GM19240 (cell line): ENCODE results near the gene TCP11.

Source experiments
- DNase-seq: peaks from one replicate; pipeline ENCODE4 v3.0.0; 2011; ENCODE audit warnings: low spot score; ENCODE audit not compliant: insufficient read length

Gene TCP11

DNA sequence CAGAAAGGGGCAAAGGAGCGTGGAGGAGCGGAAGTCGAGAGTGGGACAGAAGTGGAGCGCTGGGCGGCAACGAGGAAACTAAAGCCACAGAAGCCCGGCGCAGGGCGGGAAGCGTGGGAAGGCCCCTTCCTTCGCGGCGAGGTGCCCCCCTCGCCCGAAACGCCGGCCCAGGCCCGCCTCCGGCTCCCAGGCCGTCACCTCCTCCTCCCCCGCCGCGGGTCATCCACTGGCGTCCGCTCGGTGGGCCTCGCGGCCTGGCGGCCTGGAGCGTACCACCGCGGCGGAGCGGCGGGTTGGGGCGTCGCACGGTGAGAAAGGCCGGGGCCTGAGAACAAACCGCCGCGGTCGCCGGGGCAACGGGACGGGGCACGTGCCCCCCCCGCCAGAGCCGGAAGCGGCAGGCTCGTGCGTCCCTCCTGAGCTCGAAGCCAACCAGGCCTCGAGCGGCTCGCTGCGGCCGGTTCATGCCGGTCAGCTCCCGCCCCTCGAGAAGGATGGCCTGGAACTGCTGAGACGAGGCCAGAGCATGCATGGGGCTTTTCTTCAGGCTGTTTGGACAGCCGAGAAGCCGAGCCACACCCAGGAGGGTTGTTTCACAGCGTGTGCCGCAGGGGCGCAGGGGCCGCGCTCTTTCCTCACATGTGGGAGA, at the start of gene TCP11:
TCP11 (minus strand) TSS at position 333 of the 649 bp plus-strand sequence. CDS start 469 bp downstream, outside the sequence.
- no peak for DNase-seq

DNA sequence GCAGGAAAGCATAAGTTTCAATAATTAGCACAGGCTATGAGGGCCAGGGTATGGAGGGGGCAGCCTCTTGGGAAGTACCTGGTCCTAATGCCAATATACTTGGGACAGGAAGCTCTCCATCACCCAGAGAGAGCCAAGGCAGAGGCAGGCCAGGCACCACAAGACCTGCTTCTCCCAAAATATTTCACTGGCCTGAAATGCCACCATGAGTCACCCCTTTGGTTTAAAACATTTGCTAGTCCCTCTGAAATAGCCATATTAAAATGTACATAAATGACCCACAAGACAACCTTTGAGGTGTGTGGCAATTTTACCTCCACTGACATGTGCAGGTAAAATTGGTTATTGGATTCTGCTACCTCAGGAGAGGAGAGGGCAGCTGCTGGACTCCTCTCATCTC, 49.2 kb upstream of the TCP11 start:
- no peak for DNase-seq

DNA sequence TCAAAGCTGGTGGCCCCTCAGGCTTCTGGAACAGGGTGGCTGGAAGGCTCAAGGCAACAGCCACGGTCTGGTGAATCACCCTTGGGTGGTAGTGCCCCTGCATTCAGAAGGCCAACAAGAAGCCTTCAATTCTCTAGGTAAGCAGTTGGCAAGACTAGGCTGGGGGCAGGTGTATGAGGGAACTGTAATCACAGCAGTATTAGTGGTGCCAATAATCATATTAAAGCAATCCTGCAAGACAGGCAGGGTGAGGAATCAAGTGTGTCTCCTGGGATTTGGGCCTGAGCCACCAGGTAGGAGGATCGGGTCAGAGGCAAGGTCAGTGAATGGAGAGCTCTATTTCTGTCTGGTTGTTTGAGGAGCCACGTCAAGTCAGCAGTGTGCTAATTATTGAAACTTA, 47.7 kb upstream of the TCP11 start:
- no peak for DNase-seq

DNA sequence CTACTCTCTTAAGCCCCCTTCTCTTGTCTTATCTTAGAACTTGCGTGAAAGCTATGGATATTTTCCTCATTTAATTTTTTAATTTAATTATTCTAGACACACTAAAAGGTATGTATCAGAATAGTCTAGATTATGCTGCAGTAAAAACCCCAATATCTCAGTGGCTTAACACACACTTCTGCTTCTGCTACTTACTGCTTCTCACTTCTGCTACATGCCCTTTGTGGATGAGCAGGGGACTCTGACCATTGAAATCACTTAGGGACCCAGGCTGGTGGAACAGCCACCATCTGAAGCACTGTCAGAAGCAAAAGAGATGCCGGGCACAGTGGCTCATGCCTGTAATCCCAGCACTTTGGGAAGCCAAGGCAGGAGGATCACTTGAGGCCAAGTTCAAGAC, 45.4 kb upstream of the TCP11 start:
- no peak for DNase-seq

DNA sequence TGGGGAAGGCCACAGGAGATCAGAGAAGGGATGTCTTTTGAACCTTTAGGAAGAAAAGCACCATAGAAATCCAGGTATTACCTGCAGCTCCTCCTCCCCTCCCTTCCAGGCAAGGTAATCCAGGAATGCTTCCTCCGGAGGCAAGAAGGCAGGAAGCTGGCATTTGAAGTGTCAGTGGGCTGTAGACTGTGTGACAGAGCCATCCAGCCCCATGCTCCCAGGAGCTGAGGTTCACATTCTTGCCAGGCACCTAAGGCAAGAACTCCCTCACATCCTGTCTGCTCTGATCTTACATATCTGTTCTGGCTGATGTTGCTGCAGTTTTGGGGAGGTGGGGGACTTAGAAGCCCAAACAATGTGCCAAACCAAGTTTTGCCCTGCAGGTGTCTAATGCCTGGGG, 44.8 kb upstream of the TCP11 start:
- DNase-seq = no peak

DNA sequence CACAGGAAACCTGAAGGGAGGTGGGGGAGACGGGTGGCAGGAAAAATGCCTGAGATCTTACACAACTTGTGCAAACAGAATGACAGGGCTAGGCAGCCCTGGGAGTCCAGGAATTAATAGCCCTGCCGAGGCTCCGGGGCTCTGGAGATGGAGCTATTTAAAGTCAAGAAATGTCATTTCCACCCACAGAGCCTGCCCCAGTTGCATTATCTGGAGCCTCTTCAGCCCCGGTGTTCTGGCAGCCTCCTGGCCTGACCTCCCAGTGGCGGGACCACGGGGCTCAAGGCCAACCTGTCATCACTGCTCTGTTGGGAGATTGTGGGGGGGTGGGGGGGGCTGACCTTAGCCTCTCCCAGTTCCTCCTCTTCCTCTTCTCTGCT, 44.2 kb upstream of the TCP11 start:
- no peak for DNase-seq

DNA sequence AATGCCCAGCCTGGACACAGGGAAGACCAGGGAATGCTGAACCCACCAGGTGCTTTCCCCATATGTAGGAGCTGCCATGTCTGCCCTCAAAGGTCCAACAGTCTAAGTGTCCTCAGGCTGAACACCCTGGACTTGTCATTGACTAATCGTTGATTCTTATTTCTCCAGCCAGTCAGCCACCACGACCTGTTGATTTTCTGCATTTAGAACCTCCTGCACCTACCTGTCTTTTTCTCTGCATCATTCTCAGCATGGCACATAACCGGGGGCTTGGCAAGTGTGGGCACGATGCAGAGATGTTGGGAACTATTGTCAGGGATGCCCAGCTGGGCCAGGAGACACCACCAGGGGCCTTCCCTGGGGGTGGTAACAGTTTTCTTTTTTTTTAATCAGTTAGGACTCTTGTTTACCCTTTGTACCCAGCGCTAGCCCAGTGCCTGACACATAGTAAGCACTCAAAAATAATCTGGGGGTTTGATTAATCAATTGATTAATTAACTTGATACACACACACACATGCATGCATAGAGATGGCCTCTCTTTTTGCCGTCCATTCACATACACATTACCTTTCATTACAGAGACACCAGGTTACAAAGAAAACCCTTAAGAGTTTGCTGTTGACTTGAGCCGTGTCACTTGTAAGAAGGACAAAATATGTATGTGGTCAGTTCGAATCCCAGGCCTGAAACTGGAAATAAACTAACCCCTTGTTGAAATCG, 43.6 kb upstream of the TCP11 start:
- DNase-seq = no peak

DNA sequence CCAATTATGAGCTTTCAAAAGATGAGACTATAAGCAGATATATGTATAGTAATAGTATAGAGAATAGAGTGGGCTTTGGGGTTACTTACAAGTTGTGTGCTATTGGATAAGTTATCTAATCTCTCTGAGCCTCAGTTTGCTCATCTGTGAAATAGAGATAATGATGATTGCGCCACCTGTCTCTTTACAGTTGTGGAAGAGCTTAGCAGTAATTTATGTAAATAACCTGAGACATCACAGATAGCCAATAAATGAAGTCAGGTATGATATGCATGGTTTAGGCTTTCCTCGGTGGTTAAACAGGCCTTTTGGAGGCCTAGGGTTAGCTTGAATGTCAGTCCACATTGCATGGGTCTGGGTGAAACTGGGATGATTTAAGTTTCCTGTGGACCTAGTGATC, 42.8 kb upstream of the TCP11 start:
- DNase-seq = no peak

DNA sequence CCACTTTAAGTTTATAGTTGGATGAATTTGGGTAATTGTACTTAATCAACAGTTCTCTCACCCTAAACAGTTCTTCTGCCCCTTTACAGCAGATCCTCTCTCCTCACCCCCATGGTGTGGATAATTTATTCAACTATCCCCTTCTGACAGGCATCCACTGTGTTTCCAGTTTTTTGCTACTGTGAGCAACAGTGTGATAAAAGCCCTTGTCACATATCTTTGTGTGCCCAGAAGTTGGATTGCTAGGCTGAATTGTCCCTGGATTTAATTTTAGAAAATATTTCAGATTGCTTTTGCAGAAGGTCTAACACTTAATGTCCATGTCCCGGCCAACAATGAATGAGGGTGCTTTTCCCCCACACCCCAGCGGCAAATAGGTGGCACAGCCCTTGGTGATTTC, 42.1 kb upstream of the TCP11 start:
- DNase-seq = no peak

DNA sequence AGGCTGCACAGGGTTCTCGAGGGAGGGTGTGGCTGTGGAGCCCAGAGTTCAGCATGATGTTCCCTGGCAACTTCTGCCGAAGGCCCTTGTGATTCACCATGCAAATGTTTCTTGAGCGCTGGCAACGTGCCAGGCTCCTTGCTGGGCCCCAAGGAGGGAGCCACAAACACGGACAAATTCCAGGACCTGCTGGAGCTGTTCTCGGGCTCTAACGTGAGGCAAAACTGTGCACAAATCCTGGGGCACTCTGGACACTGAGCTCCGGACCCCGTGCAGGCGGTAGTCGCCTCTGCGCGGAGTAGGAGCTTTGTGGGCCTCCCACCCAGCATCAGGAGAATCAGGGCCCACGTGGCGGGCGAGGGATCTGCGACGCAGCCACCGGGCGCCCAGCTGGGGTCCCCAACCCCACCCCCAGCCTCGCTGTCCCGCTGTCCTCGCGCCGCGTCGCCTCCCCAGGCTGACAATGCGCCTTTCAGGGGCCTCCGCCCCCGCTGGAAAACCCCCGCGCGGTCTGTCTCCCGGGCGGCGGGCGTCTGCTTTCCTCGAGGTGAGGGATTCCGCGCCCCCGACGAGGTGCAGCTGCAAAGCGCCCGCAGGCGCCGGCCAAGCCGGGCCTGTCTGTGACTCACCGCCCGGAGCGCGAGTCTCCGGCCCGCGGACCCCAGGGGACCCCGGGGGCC, 40.9 kb upstream of the TCP11 start:
- no peak for DNase-seq

DNA sequence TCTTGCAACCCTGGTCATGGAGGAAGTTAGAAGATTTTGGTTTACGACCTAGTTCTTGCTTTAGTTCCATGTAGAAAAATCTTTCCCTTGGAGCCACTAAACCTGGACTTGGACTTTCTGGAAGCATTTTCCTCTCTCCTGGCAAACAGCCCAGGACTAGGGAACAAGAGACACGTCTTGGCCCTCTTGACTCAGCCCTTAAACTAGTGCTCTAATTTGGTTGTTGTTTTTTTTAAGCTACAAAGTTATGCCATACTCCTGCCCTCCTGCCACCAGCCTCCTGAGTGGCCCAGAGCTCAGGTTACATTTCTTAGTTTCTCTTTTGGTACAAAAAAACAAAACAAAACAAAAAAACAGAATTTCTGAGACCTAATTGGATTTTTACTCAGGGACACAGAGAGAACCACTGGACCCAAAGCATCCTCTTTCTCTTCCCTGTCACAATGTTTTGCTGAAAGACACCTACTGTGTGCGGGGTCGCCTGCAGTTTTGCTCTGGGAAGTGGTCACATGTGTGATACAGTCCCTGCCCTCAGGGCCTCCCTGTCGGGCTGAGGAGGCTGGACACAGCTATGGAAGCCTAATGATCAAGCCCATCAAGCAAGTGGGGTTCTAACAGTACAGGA, 40.3 kb upstream of the TCP11 start:
- no peak for DNase-seq

DNA sequence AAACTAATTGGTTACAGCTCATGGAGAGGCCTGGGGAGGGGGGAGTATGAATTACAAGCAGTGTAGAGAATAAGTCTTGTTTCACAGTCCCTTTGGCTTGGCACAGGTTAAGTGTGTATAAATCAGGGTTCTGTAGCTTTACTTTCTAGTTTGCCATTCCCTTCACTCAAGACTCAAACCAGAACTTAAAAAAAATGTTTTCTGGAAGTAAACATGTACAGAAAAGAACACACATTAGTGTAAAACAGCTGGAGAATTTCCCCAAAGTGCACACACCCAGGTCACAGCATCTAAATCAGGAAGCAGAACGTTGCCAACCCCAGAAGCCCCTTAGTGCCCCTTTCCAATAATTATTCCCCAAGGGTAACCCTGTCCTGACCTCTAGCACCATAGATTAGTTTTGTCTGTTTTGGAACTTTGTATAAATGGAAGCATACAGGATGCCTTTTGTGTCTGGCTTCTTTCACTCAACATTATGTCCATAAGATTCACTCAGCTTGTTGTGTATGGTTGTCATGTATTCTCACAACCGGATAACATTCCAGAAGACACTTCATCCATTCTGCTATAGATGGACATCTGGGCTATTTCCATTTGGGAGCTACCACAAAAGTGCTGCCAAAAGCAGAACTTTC, 38.9 kb upstream of the TCP11 start:
- DNase-seq = no peak

DNA sequence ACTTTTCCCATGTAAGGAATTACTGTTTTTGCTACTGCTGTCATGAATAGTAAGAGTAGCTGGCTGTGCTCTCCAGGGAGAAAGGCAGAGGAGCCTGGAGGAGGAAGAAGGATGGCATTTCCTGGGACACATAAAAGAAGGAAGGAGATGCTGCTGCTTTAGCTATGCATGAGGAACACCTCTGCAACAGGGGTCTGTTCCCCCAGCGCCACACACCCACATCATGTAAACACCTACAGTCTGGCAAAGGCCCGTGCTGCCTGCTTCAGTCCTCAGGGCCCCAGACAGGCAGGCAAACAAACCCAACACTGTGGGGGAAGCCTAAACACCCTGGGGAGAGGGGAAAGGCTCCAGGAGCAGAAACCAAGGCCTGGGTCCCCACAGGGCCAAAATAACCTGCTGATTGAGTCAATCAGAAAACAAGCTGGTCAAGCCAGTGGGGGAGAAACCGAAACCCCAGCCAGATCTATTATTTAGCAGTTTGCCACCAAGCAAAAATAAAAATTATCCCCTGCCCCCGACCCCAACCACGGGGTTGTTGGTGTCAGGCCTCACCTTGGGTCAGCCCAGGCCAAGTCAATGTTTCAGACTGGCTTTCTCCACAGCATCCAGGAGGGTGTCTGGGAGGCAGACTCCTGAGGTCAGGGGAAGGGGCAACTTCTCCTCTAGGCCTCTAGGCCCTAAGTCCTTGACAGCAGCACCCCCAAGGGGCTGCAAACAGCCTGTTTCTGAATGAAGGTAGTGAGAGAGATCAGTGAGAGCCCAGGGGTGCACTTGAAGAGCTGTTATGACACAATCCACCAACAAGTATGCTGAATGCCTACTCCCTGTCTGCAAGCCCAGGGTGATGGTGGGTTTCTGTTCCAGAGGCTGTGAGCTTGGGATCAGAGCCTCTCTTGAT, 38.0 kb upstream of the TCP11 start:
- no peak for DNase-seq

DNA sequence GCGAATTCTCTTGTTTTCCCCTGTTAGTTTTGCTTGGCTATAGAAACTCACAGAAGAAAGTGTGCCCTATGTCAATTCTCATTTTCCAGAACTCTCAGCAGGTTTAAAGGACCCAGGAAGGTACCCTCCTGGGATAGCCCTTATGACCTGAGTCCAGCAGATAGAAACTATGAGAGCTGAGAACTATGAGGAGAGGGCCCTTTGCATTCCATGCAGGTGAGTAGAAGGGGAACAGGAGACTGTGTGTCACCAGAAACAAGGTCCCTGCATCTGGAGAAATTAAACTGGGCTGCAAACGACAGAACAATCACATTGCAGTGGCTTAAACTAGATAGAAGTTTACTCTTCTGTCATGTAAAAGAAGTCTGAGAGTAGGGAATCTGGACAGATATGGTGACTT, 36.9 kb upstream of the TCP11 start:
- no peak for DNase-seq

DNA sequence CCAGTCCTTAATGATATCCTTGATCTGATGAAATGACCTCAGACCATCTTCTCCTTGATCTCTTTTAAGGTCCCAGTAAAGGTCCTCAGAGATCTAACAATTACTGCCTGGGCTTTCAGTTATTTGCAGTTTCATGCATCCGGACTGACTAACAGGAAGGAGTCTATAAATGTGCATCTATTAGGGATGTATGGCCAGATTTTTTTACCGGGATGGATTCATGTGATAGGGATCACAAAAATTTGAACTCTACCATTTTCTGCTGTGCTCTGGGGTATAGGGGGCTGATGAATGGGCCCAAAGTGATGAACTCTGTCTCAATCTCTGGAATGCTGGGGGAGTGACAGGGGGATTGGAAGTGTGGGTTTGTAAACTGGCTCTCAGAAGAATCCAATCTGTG, 36.5 kb upstream of the TCP11 start:
- no peak for DNase-seq

DNA sequence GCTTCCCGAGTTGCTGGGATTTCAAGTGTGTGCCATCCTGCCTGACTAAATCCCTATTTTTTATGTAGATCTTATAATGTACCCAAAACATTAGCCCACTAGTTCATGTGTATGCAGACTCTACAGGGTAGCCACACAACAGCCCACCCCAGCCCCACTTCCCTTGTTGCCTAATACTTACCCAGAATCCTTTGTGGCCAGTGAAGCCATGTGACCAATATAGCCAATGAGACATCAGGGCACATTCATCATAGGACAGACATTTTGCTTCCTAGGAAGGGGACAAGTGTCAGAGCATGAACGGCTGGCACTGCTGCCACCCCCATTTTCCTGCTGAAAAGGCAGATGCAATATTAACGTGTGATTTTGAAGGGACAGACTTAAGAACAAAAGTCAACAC, 36.0 kb upstream of the TCP11 start:
- no peak for DNase-seq

DNA sequence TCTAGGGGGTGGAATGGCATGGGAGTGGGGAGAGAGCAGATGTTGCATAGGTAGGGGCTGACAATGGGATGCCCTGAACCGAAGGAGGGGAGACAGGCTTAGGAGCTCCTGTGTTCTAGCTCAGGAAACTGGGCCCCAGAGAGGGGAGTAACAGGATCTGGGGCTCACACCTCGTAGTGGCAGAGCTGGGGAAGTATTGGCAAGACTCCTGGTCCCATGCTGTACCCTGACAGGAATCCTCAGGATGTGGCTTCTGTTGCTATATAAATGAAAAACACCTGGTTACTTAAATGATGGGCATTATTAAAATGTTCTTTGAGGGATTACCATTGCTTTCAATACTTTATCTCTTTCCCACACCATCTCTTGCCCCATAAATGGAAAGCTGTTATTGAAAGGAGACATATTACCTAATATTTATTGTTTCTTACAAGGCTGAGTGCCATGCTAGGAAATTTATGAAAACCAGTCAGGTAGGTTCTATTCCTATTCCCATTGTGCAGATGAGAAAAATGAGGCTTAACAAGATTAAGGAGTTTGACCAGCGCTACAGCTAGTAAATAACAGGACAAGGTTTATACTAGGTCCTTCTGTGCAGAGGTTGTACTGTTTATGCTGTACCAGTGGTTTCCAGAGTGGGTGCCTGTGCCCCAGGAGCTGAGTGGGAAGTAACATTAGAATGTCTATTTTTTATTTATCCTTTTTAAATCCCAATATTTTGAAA, 35.3 kb upstream of the TCP11 start:
- DNase-seq = no peak

DNA sequence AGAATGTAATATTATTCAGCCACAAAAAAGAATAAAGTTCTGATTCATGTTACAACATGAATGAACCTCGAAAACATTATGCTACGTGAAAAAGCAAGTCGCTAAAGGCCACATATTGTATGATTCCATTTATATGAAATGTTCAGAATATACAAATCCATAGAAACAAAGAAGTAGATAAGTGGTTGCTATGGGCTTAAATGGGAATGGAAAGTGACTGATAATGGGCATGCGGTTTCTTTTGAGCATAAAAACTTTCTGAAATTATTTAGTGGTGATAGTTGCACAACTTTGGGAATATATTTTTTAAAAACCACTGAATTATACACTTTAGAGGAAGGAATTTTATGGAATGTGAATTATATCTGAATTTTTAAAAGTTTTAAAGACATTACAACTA, 33.4 kb upstream of the TCP11 start:
- DNase-seq = no peak

DNA sequence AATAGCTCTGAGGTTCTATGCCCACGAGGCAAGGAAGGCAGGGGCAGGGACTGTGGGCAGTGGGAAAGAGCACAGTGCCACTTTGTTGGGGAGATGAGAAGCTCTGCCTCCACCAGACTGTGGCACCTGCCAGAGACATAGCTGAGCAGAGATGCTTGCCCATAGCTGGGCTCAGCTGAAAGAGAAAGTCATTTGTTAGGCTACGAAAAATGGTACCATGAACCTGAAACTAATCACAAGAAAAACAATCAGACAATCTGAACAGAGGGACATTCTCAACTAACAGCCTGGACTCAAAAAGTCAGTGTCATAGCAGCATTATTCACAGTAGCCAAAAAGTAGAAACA, 32.9 kb upstream of the TCP11 start:
- no peak for DNase-seq

DNA sequence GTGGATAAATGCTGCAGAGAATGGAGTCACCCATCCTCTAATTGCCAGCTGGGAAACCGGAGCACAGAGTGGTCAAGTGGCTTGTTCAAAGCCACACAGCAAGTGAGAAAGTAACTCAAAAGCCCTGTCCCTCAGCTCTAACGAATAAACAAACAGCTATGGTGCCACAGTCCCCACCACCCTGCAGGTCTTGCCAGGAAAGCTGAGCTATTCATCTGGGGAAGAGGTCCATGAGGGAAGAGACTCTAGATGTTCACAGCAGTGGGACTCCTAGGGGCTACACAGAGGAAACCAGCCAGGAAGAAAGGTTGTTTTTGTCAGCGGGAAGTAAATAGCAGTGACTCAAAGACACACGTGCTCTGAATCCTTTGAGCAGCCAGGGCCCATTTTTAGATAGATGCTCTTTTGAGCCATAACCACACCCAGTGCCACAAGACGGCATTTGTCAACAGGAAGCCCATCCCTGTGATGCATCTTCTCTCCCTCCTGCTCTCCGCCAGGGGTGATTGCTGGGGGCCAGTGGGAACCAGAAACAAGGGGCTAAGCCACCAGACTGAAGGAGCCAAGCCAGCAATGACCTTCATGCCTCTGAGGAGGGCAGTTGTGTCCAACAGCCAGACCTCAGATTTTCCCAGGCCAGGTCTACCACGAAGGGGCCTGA, 32.4 kb upstream of the TCP11 start:
- DNase-seq = no peak
